HEK293T (cell line): ENCODE results near the gene DKC1.

Experiments used
- BHLHE40 ChIP-seq: fragments of 450-650 bp; IDR thresholded peaks from 2 replicates; pipeline ENCODE4 v1.6.1; 2016; ENCODE audit warnings: mild to moderate bottlenecking, moderate library complexity, borderline replicate concordance
- CTBP1 ChIP-seq: fragments of 450-650 bp; IDR thresholded peaks from 2 replicates; pipeline ENCODE4 v1.6.1; 2016; ENCODE audit warnings: borderline replicate concordance
- FOXA1 ChIP-seq: fragments of 450-650 bp; IDR thresholded peaks from 2 replicates; pipeline ENCODE4 v1.6.1; 2016; ENCODE audit warnings: mild to moderate bottlenecking
- FOXM1 ChIP-seq: fragments of 450-650 bp; IDR thresholded peaks from 2 replicates; pipeline ENCODE4 v1.6.1; 2017; ENCODE audit warnings: mild to moderate bottlenecking, borderline replicate concordance
- HDGF ChIP-seq: fragments of 450-650 bp; IDR thresholded peaks from 2 replicates; pipeline ENCODE4 v1.6.1; 2017; ENCODE audit warnings: antibody characterized with exemption, borderline replicate concordance
- L3MBTL2 ChIP-seq: fragments of 450-650 bp; conservative IDR thresholded peaks from 2 replicates; pipeline ENCODE4 v1.6.1; 2016; ENCODE audit warnings: mild to moderate bottlenecking
- LEF1 ChIP-seq: fragments of 450-650 bp; IDR thresholded peaks from 2 replicates; pipeline ENCODE4 v1.6.1; 2017; ENCODE audit warnings: mild to moderate bottlenecking, borderline replicate concordance
- NFRKB ChIP-seq: fragments of 450-650 bp; IDR thresholded peaks from 2 replicates; pipeline ENCODE4 v1.6.1; 2016; ENCODE audit warnings: mild to moderate bottlenecking, moderate library complexity
- PKNOX1 ChIP-seq: fragments of 450-650 bp; IDR thresholded peaks from 2 replicates; pipeline ENCODE4 v1.6.1; 2016
- SP1 ChIP-seq: fragments of 450-650 bp; IDR thresholded peaks from 2 replicates; pipeline ENCODE4 v1.6.1; 2017
- SUZ12 ChIP-seq: fragments of 450-650 bp; IDR thresholded peaks from 2 replicates; pipeline ENCODE4 v1.6.1; 2016; ENCODE audit warnings: mild to moderate bottlenecking
- TARDBP ChIP-seq: fragments of 450-650 bp; IDR thresholded peaks from 2 replicates; pipeline ENCODE4 v1.6.1; 2016

GRCh38 chrX:154775419-154776349, 13.0 kb downstream of the DKC1 start:
- TF ChIP-seq LEF1, result no peak
- TF ChIP-seq FOXM1, result no peak
- no peak for TF ChIP-seq TARDBP
- no peak for TF ChIP-seq PKNOX1
- TF ChIP-seq SUZ12, result no peak
- no peak for TF ChIP-seq BHLHE40
- TF ChIP-seq L3MBTL2, result no peak
- TF ChIP-seq FOXA1, result no peak
- TF ChIP-seq HDGF, result no peak
- no peak for TF ChIP-seq NFRKB
- no peak for TF ChIP-seq SP1
- no peak for TF ChIP-seq CTBP1
